ENCODE data around the gene SSTR5.

DNA sequence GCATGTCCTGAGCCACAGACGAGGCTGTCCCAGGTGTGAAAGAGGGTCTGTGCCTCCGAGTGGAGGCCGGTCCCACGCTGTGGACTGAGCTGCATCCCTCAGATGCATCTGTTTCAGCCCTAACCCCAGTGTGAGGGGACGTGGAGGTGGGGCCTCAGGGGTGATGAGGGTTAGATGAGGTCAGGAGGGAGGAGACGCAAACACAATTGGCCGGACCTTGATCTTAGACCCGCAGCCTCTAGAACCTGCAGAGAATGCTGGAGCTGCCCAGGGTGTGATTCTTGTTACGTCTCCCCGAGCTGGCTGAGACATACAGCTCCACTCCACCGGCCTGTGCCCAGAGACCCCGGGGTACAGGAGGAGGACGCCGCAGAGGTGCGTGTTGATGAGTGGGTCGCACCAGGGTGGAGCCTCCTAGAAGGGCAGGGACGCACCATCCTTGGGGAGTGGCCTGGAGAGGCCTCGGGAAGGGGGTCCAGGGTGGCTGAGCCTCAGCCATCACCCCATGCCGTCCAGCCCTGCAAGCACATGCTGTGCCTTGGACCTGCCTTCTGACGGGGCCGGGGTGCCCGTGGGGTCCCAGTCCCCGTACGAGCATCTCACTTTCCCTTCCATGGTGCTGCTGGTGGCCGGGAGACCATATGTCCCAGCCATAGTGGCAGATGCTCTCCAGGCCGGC is 40.1 kb downstream of the SSTR5 start:
- TF ChIP-seq POLR2A (IDR thresholded peaks at IDR 0.05; ENCODE audit: low read depth, low read length) (no peak), POLR2AphosphoS5 (IDR thresholded peaks at IDR 0.05; ENCODE audit: low read depth, low read length) (no peak)
